OCI-LY7 (cell line): ENCODE data around the gene CDCA8.

ENCODE experiments used
- CTCF ChIP-seq: fragments of 200-600 bp; sonication (generic); conservative IDR thresholded peaks from 2 replicates; pipeline ENCODE4 v1.5.1; 2014; ENCODE audit warnings: mild to moderate bottlenecking, antibody characterized with exemption, low read length, moderate library complexity, mixed read lengths
- EZH2phosphoT487 ChIP-seq: fragments of 200-600 bp; sonication (generic); IDR thresholded peaks from 2 replicates; pipeline ENCODE4 v1.6.1; 2018; ENCODE audit warnings: low read depth, borderline replicate concordance, mild to moderate bottlenecking, mixed run types, antibody characterized with exemption, low read length, moderate library complexity, mixed read lengths

GRCh38 chr1:37741662-37742061 lies 49.3 kb downstream of the CDCA8 start:
- no peak for TF ChIP-seq CTCF
- no peak for TF ChIP-seq EZH2phosphoT487
